ENCODE data around the gene EFNA5.

EFNA5 gene

DNA sequence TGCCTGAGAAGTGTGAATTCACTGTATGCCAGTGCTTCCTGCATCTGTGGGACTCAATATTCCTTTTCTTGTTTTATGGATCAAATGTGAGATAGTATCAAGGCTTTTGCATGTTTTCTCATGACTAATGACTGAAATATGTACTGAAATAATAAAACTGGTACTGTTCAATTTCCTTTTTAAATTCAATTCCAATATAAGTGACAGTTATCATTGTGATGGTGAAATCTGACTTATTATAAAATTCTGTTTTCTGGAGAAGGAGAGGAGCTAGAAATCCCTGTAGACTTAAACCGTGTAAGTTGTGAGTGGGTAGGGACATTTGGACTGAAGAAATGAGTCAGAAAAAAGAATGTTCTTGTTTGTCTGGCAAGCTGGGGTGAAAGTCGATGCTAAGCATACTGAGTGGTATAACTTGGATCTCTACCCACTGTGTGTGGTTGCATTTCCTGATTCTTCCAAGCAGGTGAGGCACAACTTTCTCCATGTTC, 245.2 kb downstream of the EFNA5 start:
- DNase-seq (ENCODE audit: low read depth), result peak; percentile 72

GRCh38 chr5:107424491-107424890, 246.2 kb downstream of the EFNA5 start:
- DNase-seq (ENCODE audit: low read depth), result no peak

DNA sequence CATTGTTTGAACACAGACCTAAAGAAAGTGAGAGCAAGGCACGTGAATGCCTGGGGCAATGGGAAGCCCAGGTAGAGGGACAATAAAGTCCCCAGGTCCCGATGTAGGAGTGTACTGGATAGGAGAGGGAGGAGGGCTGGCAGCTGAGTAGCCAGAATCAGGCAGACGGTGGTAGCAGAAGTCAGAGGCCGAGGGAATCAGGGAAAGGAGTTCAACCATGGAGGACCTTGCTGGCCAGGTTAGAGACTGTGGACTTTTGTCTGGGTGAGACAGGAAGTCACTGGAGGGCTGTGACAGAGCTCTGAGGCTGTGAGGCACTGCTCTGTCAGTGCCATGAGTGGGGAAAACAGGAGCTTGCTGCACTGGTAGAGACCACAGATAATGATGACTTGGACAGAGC, 248.2 kb downstream of the EFNA5 start:
- no peak for DNase-seq (ENCODE audit: low read depth)

DNA sequence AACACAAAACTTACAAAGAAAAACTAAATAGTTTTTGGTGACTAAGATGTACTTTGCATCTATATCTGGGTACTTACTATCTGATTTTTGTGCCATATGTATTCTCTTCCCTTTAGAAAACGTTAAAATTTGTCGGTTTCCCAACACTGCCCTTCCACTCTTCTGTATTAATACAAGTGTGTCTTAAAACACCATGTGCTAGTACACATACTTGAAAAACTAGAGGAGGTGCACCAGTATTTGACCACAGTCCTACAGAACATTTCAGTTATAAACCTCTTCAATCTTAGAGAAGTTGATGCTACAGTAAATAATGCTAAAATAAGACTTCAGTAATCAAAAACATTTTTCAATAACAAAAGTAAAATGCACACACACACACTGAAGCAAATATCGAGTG, 251.2 kb downstream of the EFNA5 start:
- DNase-seq (ENCODE audit: low read depth), result no peak

DNA sequence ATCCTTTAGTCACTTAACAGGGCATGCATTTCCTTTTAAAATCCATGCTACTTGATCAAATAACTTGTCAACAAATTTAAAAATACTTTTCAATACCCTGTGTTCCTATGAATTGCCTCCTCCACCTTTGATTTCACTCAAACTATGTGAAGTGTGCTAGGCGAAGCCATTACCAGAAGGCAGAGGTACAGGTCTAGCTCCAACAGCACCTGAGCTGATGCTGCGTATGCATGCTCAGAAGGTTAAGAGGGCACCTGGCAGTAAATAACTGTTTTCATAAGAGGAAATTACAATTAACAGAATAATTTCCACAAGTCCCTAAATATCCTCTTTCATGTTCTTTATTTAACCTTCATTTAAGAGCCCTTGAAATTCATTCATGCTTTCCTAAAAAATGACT, 251.8 kb downstream of the EFNA5 start:
- DNase-seq (ENCODE audit: low read depth), result no peak

- no peak for DNase-seq (ENCODE audit: low read depth)
Measured at GRCh38 chr5:107418071-107418470, 252.7 kb downstream of the EFNA5 start.

- DNase-seq (ENCODE audit: low read depth), result no peak
Measured at GRCh38 chr5:107415762-107416161, 255.0 kb downstream of the EFNA5 start.

DNA sequence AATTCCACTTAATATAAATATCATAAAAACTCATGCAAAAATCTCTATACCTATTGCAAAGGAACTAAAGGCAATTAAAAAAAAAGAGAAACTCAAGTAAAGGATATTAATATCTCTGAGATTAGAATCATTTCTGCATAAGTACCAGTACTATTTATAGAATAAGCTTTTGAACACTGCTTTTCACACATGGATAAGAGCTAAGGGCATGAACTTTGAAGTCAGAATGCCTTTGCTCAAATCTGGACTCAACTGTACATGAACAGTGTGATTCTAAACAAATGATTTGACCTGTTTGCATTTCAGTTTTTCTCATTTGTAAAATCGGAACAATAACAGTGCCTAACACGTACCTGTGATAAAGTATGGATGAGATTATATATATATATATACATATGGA, 255.9 kb downstream of the EFNA5 start:
- DNase-seq (ENCODE audit: low read depth), result no peak

DNA sequence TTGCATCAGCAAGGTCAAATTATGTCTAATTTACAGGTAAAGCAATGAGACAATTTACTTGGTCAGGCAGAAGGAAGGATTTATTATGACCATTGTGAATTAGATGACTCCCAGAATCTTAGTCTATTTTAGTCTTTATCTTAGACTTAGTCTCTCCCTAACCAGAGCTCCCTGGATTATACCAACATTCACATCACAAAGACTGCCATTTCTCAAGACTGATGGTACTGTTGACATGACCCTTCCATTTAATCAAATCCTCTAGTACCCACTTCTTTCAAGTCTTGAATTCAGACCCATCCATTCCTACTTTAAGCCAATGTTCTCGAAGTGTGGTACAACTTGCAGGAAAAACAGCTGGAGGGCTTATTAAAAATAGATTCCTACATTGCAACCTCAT, 257.0 kb downstream of the EFNA5 start:
- no peak for DNase-seq (ENCODE audit: low read depth)

GRCh38 chr5:107408564-107408963, 262.2 kb downstream of the EFNA5 start:
- no peak for DNase-seq (ENCODE audit: low read depth)

DNA sequence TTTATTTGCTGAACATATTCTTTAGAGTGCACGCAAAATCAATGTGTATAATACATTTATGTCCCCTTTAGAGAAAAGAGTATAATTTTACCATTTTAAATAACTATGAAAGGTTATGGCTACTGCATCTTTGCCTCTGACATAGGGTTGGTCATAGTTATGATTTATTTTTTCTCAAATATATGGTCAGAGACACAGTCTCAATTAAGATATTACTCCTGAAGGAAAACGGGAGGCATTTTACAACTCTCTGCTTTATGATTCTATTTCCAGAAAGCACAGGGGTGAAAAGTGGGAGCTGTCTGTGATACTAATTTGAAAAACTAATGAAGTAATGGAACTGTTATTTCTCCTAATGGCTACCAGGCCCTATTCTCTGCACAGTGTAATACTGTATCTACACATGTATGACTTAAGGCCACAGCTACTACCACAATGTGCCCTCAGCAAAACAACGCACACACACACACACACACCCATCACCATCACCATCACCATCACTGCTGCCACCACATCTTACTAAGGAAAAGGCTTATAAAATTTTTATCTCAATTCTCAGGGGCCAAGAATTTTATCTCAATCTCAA, 262.9 kb downstream of the EFNA5 start:
- no peak for DNase-seq (ENCODE audit: low read depth)

DNA sequence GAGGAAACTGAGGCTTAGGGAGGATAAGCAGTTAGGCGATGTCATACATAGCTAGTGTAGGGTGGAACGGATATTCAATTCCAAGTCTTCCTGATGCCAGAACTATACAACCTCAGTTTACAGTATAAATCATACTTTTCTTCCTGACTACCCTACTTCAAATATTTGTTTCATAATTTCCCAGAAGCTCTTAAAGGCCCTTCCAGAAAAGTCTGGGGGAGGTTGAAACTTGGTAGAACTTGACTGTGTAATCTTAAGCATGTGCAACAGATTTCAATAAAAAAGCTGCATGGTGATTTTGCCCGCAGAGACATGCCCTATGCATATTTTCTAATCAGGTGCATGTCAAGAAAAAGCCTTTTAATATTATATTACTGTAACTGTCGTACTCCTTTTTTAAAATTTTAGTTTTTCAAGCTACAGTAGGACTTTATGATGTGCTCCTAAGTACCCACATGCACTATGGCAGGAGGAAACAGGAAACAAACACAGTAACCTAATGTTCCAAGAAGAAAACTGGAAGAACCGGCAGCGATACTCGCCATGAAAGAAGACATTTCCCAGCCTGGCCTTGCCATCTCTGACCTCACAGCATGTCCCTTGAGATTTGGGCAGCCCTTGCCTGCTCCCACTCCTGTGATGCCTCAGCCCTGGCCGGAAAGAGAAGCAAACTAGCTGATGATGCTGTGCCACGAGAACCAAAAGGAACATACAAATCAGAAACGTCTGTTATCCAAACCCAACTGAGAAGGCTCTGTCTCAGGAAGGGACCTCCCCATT, 266.0 kb downstream of the EFNA5 start:
- no peak for DNase-seq (ENCODE audit: low read depth)

DNA sequence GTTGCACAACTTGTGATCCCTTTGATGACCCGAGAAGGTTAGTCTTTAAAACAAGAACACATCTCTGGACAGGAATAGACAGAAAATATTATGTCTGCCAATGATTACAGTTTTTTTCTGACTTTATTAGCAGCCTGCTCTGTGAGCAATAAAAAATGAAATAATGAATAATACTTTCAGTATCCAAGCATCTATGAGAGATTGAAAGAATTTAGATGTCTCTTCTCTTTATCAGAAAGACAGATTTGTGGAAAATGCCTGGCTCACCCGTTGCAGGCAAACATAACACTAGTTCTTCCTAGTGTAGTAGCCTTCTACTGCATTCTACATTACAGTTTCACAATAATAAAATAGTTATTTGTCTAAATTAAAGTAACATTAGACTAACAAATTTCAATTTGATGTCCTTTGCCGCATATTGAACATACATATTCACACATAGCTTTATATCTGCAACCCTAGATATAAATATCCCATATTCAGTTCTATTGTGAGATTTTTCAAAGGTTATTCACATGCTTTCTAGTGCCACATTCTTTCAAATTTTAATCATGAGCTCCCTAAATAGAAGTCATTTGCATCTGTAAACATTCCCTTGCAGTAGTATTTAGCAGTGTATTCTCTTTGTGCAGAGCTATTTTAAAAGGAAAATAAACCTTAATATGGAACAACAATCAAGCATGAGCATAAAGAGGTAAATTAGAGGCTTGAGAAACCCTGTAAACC, 267.3 kb downstream of the EFNA5 start:
- no peak for DNase-seq (ENCODE audit: low read depth)

- no peak for DNase-seq (ENCODE audit: low read depth)
Measured at GRCh38 chr5:107402434-107403227, 268.1 kb downstream of the EFNA5 start.

DNA sequence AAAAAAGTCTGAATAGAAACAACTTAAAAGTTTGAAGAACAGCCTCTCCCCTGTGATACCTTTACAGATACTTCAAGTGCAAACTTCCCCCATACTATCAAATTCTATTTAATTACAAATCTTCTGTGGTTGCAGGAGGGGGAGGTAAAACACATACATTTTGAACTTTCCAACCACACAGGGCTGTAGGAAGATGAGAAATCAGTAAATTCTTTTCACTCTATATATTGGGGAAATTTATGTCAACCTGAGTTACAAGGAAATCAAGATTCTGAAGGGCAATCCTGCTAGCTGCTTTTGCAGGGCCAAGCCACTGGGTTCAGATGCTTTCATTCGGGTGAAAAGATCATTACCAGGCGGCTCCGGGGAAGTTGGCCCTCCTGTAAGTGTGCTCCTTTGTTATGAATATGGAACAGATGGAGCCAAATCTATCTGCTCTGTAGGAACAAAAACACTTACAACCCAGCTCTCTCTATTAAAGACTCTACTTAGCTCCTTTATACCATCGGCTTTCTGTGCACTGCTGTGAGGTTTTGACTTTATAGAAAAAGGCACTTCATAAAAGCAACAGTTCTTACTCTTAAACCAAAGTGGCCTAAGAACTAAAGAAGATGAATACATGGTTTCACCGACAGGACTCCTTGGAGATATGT, 269.1 kb downstream of the EFNA5 start:
- no peak for DNase-seq (ENCODE audit: low read depth)

GRCh38 chr5:107400328-107400727, 270.4 kb downstream of the EFNA5 start:
- no peak for DNase-seq (ENCODE audit: low read depth)

- DNase-seq (ENCODE audit: low read depth), result no peak
Measured at GRCh38 chr5:107398703-107399102, 272.0 kb downstream of the EFNA5 start.

- DNase-seq (ENCODE audit: low read depth), result no peak
Measured at GRCh38 chr5:107396351-107396690, 274.4 kb downstream of the EFNA5 start.

DNA sequence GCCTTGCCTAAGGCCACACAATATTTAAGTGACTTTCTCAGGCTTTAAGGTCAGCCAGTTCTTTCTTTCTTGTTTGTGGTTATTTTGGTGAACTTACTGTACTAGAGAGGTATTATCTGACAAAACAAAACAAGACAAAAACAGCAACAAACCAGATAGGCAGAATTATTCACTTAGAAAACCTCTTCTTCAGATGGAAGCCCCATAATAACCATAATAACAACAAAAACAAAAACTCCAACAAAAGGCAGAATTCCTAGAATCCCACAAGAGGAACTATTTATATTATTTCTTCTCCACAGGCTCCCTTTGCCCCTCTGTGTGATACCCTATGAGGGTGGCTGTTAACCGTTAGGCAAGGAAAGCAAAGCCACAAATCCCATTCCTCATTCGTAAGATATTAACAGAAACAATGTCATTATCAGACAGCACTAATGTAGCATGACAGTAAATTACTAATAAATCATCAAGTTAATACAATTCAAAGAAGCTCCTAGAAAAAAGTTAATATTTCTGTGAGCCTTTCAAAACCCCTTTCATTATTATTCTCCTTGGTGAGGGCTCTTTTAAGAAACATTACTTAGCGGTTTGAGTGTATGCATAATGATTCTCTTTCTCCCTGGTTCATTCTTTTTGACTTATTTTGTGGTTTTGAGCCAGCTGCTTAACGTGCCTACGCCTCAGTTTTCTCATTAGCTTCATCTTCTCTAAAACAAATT, 274.9 kb downstream of the EFNA5 start:
- DNase-seq (ENCODE audit: low read depth), result no peak

- no peak for DNase-seq (ENCODE audit: low read depth)
Measured at GRCh38 chr5:107393851-107394250, 276.9 kb downstream of the EFNA5 start.

GRCh38 chr5:107391787-107392186, 278.9 kb downstream of the EFNA5 start:
- no peak for DNase-seq (ENCODE audit: low read depth)
